GM13977 (cell line): ENCODE data around the gene RCAN1.

ENCODE experiments used
- DNase-seq: peaks from one replicate; pipeline ENCODE4 v3.0.0; 2012; ENCODE audit warnings: low spot score
- in situ Hi-C: fragments of 300-500 bp; cut with MboI; formaldehyde crosslinking; loops from one replicate; pipeline ENCODE4 v1.12.0; 2022; ENCODE audit warnings: low sequenced_read_pairs, low pct_unique_long_range_greater_than_20kb, mixed read lengths, inconsistent platforms; ENCODE audit not compliant: unreplicated experiment
- TF ChIP-seq, protein P1 (sequence below): IDR thresholded peaks from 2 replicates; pipeline ENCODE4 v1.5.1; 2012; ENCODE audit warnings: mild to moderate bottlenecking, control low read depth; ENCODE audit not compliant: insufficient read depth; ENCODE audit errors: extremely low read depth, missing control alignments

RCAN1 gene

DNA sequence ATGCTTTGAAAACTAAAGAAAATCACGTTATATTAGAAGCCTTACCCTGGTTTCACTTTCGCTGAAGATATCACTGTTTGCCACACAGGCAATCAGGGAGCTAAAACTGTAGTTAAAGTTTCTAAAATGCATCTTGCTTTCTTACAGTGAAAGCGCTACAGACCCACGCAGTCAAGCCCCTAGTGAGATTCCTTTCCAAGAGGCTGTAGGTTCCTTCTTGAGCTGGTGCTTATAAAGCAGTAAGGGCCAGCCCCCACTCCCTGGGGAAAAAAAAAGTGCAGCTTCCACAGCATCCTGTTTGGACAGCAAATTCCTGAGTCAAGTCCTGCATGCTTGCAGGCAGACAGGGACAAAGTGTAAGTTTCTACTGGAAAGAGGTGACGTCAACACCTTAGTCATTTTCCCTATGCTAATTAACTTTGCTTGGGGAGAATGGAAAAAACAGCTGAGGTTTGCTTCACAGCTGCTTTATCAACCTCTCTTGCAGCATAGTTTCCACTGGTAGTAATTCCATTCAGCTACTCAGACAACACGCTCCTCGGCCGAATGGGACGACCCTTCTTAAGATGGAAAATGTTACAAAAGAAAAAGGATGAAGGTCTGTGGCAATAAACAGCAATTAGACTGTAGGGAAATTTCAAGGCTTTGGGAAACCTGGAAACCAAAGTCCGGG, 88.2 kb downstream of the RCAN1 start:
- TF ChIP-seq, protein P1, sequence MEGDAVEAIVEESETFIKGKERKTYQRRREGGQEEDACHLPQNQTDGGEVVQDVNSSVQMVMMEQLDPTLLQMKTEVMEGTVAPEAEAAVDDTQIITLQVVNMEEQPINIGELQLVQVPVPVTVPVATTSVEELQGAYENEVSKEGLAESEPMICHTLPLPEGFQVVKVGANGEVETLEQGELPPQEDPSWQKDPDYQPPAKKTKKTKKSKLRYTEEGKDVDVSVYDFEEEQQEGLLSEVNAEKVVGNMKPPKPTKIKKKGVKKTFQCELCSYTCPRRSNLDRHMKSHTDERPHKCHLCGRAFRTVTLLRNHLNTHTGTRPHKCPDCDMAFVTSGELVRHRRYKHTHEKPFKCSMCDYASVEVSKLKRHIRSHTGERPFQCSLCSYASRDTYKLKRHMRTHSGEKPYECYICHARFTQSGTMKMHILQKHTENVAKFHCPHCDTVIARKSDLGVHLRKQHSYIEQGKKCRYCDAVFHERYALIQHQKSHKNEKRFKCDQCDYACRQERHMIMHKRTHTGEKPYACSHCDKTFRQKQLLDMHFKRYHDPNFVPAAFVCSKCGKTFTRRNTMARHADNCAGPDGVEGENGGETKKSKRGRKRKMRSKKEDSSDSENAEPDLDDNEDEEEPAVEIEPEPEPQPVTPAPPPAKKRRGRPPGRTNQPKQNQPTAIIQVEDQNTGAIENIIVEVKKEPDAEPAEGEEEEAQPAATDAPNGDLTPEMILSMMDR, result no peak
- in situ Hi-C loops, result no loop called here
- peak; percentile 38 for DNase-seq

DNA sequence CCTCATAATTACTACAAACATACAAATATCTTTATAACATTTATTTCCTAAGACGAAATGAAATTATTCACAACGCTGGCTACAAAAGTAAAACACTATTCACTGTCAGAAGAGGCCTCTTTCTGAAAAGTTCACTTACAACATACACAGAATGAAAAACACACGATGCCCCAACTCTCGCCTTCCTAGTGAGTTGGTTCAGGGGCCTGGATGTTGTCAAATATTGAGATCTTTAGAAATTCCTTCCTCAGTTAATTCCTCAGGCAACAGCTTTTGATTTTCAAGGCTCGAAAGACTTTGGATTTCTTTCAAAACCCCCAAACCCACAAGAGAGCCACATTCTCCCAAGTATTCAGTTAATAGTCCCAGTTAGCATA, 88.7 kb downstream of the RCAN1 start:
- TF ChIP-seq, protein P1, result no peak
- no peak for DNase-seq
- in situ Hi-C loops, result no loop called here

DNA sequence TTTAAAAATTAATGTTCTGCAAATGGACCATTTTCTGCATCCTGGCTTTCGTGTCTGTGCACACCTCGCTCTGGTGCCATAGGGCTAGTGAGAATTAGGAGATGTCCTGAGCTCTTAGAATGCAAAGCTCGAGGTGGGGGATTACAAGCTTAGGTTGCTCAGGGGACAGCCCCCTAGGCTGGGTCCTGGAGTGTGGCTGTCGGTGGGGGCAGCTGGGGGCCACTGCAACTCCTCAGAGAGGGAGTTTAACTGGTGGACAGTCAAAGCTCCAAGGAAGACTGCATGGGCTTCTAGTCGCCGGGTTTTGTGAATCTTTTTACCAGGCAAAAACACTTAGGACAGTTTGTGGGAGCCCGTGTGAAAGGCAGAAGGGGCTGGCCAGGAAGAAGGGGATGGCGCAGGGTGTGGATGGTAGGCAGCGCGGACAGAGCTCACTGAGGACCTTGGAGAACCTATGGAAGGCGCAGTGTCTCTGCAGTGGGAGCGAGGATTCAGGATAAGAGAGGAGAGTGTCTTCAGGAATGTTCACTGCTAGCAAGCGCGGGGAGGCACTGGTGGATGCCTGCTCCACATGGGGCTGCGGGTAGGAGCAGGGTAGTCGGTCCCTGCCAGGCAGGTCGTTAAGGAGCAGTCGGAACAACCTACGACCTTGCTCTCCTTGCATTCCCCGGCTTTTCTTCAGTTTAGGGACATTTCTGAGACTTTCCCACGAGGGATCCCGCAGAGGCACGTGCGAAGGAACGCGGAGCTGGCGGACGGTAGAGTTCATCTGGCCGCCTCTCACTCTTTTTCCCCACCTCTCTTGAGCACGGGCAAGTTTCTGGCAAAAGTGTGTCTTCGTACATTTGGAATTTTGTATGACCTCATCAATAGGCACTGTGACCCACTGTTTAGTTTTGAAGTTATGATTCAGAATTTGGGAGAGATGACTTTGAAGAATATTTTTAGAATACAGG, 90.0 kb downstream of the RCAN1 start:
- in situ Hi-C loops, result no loop called here
- no peak for DNase-seq
- TF ChIP-seq, protein P1, result no peak

- in situ Hi-C loops, result no loop called here
- no peak for DNase-seq
Observed at GRCh38 chr21:34523019-34523555, 91.8 kb downstream of the RCAN1 start.

DNA sequence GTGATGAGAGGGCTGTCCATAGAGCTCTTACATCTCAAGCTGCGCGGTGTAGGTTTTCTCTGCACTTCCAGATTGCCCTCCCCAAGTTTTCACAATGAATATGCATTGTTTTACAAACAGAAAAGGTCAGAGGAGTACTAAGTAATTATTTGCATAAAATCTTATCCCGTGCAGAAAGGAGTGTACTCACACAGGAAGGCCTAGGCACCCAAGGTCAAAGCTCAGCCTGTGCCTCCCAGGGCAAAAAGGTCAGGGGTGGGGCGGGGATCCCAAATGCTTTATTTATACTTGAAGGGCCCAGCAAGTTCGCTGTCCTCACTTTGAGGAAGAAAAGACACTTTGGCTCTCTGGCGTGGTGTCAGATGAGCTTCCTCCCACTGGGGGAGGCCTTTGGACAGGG, 92.6 kb downstream of the RCAN1 start:
- no peak for DNase-seq
- TF ChIP-seq, protein P1, result no peak
- in situ Hi-C loops, result no loop called here

More at GRCh38 chr21:34523019-34523555, 91.8 kb downstream of the RCAN1 start:
- TF ChIP-seq, protein P1, result no peak

DNA sequence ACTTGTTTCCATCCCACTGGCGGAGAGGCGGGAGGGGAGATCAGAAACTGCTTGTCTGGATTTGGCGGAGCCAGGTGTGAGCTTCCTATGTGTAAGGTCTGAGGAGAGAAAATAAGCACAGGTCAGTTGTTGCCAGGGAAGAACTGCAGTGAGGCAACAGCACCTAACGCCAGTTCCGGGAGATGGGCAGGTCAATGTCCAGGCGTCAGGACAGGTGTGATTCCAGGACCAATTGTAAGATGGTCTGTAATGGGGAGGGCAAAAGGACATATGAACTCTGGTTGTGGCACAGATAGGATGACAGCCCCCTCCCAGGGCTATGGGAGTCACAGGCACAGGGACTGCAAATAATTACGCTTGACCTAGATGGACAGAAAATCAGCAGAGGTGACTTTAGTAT, 93.4 kb downstream of the RCAN1 start:
- in situ Hi-C loops, result no loop called here
- TF ChIP-seq, protein P1, result no peak
- DNase-seq, result no peak
